ENCODE measurements around the gene LEMD2. TPM values are rescaled to one million over a fixed set of nuclear protein-coding genes. Genes with fewer than 3 reads are reported as not detected.

Gene LEMD2
- total RNA-seq, 1 donor from 2014 or later = 53.6 TPM

GRCh38 chr6:33757113-33757512 lies 31.8 kb downstream of the LEMD2 start:
- Histone ChIP-seq H3K4me3 (no peak overlapping the region), H3K36me3 (no peaks in the 10 kb centered on the region), H3K9me3 (no peaks in the 10 kb centered on the region), H3K4me1 (peaks cover 6% of the 10 kb centered on the region), H3K27ac (no peak overlapping the region), H3K27me3 (ENCODE audit: low read depth) (no peaks in the 10 kb centered on the region)
- no peak for DNase-seq
- TF ChIP-seq CTCF (IDR thresholded peaks at IDR 0.05) = no peak
- intact Hi-C loops (cut with DNase I) = no loop called here
- ATAC-seq = no peak

GRCh38 chr6:33756211-33756954 lies 32.5 kb downstream of the LEMD2 start:
- Histone ChIP-seq H3K27ac (no peak overlapping the region), H3K4me1 (no peaks in the 10 kb centered on the region), H3K9me3 (no peaks in the 10 kb centered on the region), H3K27me3 (ENCODE audit: low read depth) (no peaks in the 10 kb centered on the region), H3K36me3 (no peaks in the 10 kb centered on the region), H3K4me3 (no peak overlapping the region)
- no peak for DNase-seq
- no peak for TF ChIP-seq CTCF (IDR thresholded peaks at IDR 0.05)
- intact Hi-C loops (cut with DNase I) = no loop called here
- ATAC-seq = no peak

GRCh38 chr6:33755070-33755869 lies 33.7 kb downstream of the LEMD2 start:
- intact Hi-C loops (cut with DNase I) = no loop called here
- H3K9me3 ChIP-seq = no peaks in the 10 kb centered on the region
- no peaks in the 10 kb centered on the region for H3K27me3 ChIP-seq (ENCODE audit: low read depth)
- TF ChIP-seq CTCF (IDR thresholded peaks at IDR 0.05) = no peak
- no peak for DNase-seq
- H3K4me3 ChIP-seq = no peak overlapping the region
- H3K4me1 ChIP-seq = no peaks in the 10 kb centered on the region
- no peak overlapping the region for H3K27ac ChIP-seq
- ATAC-seq = no peak
- H3K36me3 ChIP-seq = no peaks in the 10 kb centered on the region

GRCh38 chr6:33754222-33754621 lies 34.7 kb downstream of the LEMD2 start:
- H3K9me3 ChIP-seq = no peaks in the 10 kb centered on the region
- no peak for ATAC-seq
- no peak for DNase-seq
- no peaks in the 10 kb centered on the region for H3K27me3 ChIP-seq (ENCODE audit: low read depth)
- no peak overlapping the region for H3K27ac ChIP-seq
- no peaks in the 10 kb centered on the region for H3K36me3 ChIP-seq
- intact Hi-C loops (cut with DNase I) = no loop called here
- H3K4me1 ChIP-seq = no peaks in the 10 kb centered on the region
- H3K4me3 ChIP-seq = no peak overlapping the region
- no peak for TF ChIP-seq CTCF (IDR thresholded peaks at IDR 0.05)

- Histone ChIP-seq H3K9me3 (no peaks in the 10 kb centered on the region), H3K36me3 (no peaks in the 10 kb centered on the region), H3K4me1 (no peaks in the 10 kb centered on the region), H3K27ac (no peak overlapping the region), H3K27me3 (ENCODE audit: low read depth) (no peaks in the 10 kb centered on the region), H3K4me3 (no peak overlapping the region)
- no peak for TF ChIP-seq CTCF (IDR thresholded peaks at IDR 0.05)
- DNase-seq (no peak), ATAC-seq (no peak)
- intact Hi-C loops (cut with DNase I) = no loop called here
Measured at GRCh38 chr6:33752646-33753015, 36.3 kb downstream of the LEMD2 start.

All from lower lobe of right lung (tissue), 2 donors.